Parathyroid adenoma (tissue), 2 donors: ENCODE measurements around the gene RALGDS.

Experiments
- H2AFZ ChIP-seq: fragments of 300-600 bp; sonication (generic); one replicate; pipeline ENCODE4 v1.7.0; 2017; ENCODE audit warnings: antibody characterized with exemption, mild to moderate bottlenecking
- H3K27ac ChIP-seq: fragments of 300-600 bp; sonication (generic); one replicate; pipeline ENCODE4 v1.7.0; 2017
- H3K27me3 ChIP-seq: fragments of 300-600 bp; sonication (generic); one replicate; pipeline ENCODE4 v1.7.0; 2017; ENCODE audit warnings: low read length; ENCODE audit not compliant: control insufficient read depth, insufficient read depth
- H3K36me3 ChIP-seq: fragments of 300-600 bp; sonication (generic); one replicate; pipeline ENCODE4 v1.7.0; 2017; ENCODE audit warnings: low read length; ENCODE audit not compliant: control insufficient read depth, insufficient read depth
- H3K4me1 ChIP-seq: fragments of 300-600 bp; sonication (generic); one replicate; pipeline ENCODE4 v1.7.0; 2017; ENCODE audit warnings: control low read depth
- H3K4me2 ChIP-seq: fragments of 300-600 bp; sonication (generic); one replicate; pipeline ENCODE4 v1.7.0; 2017; ENCODE audit warnings: low read length
- H3K4me3 ChIP-seq: fragments of 300-600 bp; sonication (generic); one replicate; pipeline ENCODE4 v1.7.0; 2017; ENCODE audit warnings: low read depth, low read length
- H3K79me2 ChIP-seq: fragments of 300-600 bp; sonication (generic); one replicate; pipeline ENCODE4 v1.7.0; 2017; ENCODE audit warnings: control low read depth
- H3K9ac ChIP-seq: fragments of 300-600 bp; sonication (generic); one replicate; pipeline ENCODE4 v1.7.0; 2017; ENCODE audit warnings: mild to moderate bottlenecking
- H3K9me3 ChIP-seq: fragments of 300-600 bp; sonication (generic); one replicate; pipeline ENCODE4 v1.7.0; 2017; ENCODE audit warnings: low read length; ENCODE audit not compliant: control insufficient read depth
- CTCF ChIP-seq: fragments of 300-600 bp; sonication (generic); IDR thresholded peaks from one replicate; pipeline ENCODE4 v1.7.0; 2017; ENCODE audit warnings: antibody characterized with exemption, mild to moderate bottlenecking
- donor health status: primary hyperparathyroidism.

RALGDS gene

GRCh38 chr9:133130685-133131244 is 9.7 kb upstream of the RALGDS start:
- Histone ChIP-seq H3K4me2 (no peak overlapping the region), H3K4me3 (no peak overlapping the region), H3K36me3 (no peaks in the 10 kb centered on the region), H3K4me1 (peaks cover 26% of the 10 kb centered on the region), H3K9ac (no peak overlapping the region), H2AFZ (no peak overlapping the region), H3K9me3 (no peaks in the 10 kb centered on the region), H3K27ac (no peak overlapping the region), H3K79me2 (no peaks in the 10 kb centered on the region), H3K27me3 (no peaks in the 10 kb centered on the region)
- TF ChIP-seq CTCF = no peak

GRCh38 chr9:133129001-133129795 is 8.2 kb upstream of the RALGDS start:
- Histone ChIP-seq H3K27ac (no peak overlapping the region), H3K4me2 (no peak overlapping the region), H3K36me3 (no peaks in the 10 kb centered on the region), H3K27me3 (no peaks in the 10 kb centered on the region), H3K9ac (no peak overlapping the region), H3K4me1 (peaks cover 10% of the 10 kb centered on the region), H2AFZ (no peak overlapping the region), H3K4me3 (no peak overlapping the region), H3K79me2 (no peaks in the 10 kb centered on the region), H3K9me3 (no peaks in the 10 kb centered on the region)
- TF ChIP-seq CTCF = no peak

GRCh38 chr9:133128152-133128551 is 7.1 kb upstream of the RALGDS start:
- peaks cover 2% of the 10 kb centered on the region for H3K4me1 ChIP-seq
- no peak overlapping the region for H3K4me3 ChIP-seq

GRCh38 chr9:133127340-133127981 is 6.4 kb upstream of the RALGDS start:
- H3K4me3 ChIP-seq = no peak overlapping the region
- H3K27ac ChIP-seq = no peak overlapping the region
- no peaks in the 10 kb centered on the region for H3K79me2 ChIP-seq
- no peaks in the 10 kb centered on the region for H3K4me1 ChIP-seq
- H3K4me2 ChIP-seq = no peak overlapping the region
- no peak overlapping the region for H3K9ac ChIP-seq
- H3K36me3 ChIP-seq = no peaks in the 10 kb centered on the region
- no peak overlapping the region for H2AFZ ChIP-seq
- TF ChIP-seq CTCF = no peak
- no peaks in the 10 kb centered on the region for H3K27me3 ChIP-seq
- H3K9me3 ChIP-seq = no peaks in the 10 kb centered on the region

More at GRCh38 chr9:133128152-133128551, 7.1 kb upstream of the RALGDS start:
- Histone ChIP-seq H2AFZ (no peak overlapping the region), H3K4me2 (no peak overlapping the region), H3K9ac (no peak overlapping the region), H3K9me3 (no peaks in the 10 kb centered on the region), H3K27me3 (no peaks in the 10 kb centered on the region), H3K79me2 (no peaks in the 10 kb centered on the region), H3K36me3 (no peaks in the 10 kb centered on the region), H3K27ac (no peak overlapping the region)
- no peak for TF ChIP-seq CTCF
